ENCODE data around the gene MBD2. TPM values are rescaled to one million over a fixed set of nuclear protein-coding genes. Genes with fewer than 3 reads are reported as not detected.

Gene MBD2
- polyA plus RNA-seq, 12 donors = 23.1 to 107 (median 44.7) TPM; not detected in 1

GRCh38 chr18:54204883-54205282 is 19.6 kb downstream of the MBD2 start:
- DNase-seq = no peak

- no peak for DNase-seq
Measured at GRCh38 chr18:54203914-54204313, 20.6 kb downstream of the MBD2 start.

- no peak for DNase-seq
Measured at GRCh38 chr18:54202851-54203250, 21.6 kb downstream of the MBD2 start.

- DNase-seq = no peak
Measured at GRCh38 chr18:54197747-54198411, 26.6 kb downstream of the MBD2 start.

- DNase-seq = no peak
Measured at GRCh38 chr18:54193786-54194185, 30.7 kb downstream of the MBD2 start.

- DNase-seq = no peak
Measured at GRCh38 chr18:54192900-54193299, 31.6 kb downstream of the MBD2 start.

GRCh38 chr18:54192415-54192814 is 32.1 kb downstream of the MBD2 start:
- DNase-seq = no peak

GRCh38 chr18:54191352-54191751 is 33.1 kb downstream of the MBD2 start:
- DNase-seq = no peak

- DNase-seq = no peak
Measured at GRCh38 chr18:54187372-54187771, 37.1 kb downstream of the MBD2 start.

GRCh38 chr18:54184836-54185235 is 39.6 kb downstream of the MBD2 start:
- no peak for DNase-seq

GRCh38 chr18:54183390-54183789 is 41.1 kb downstream of the MBD2 start:
- no peak for DNase-seq

GRCh38 chr18:54181856-54182602 is 42.4 kb downstream of the MBD2 start:
- no peak for DNase-seq

GRCh38 chr18:54173980-54174630 is 50.4 kb downstream of the MBD2 start:
- DNase-seq = no peak

GRCh38 chr18:54173250-54173649 is 51.2 kb downstream of the MBD2 start:
- no peak for DNase-seq

GRCh38 chr18:54169431-54170403 is 54.8 kb downstream of the MBD2 start:
- no peak for DNase-seq

- no peak for DNase-seq
Measured at GRCh38 chr18:54165450-54165849, 59.0 kb downstream of the MBD2 start.

- DNase-seq = no peak
Measured at GRCh38 chr18:54163453-54163852, 61.0 kb downstream of the MBD2 start.

GRCh38 chr18:54162431-54162830 is 62.0 kb downstream of the MBD2 start:
- no peak for DNase-seq

- DNase-seq = no peak
Measured at GRCh38 chr18:54161267-54161666, 63.2 kb downstream of the MBD2 start.

- DNase-seq = no peak
Measured at GRCh38 chr18:54159906-54160305, 64.6 kb downstream of the MBD2 start.

GRCh38 chr18:54157646-54158385 is 66.7 kb downstream of the MBD2 start:
- DNase-seq = no peak
